Hepatocyte (in vitro differentiated cells): ENCODE results near the gene BORCS6. TPM values are rescaled to one million over a fixed set of nuclear protein-coding genes. Genes with fewer than 3 reads are reported as not detected.

ENCODE experiments used
- DNase-seq: peaks from one replicate; pipeline ENCODE4 v3.0.0-alpha.2; 2016; ENCODE audit warnings: low spot score
- H2AFZ ChIP-seq: fragments of 200-600 bp; sonication (generic); 2 replicates; pipeline ENCODE4 v1.6.0; 2016; ENCODE audit warnings: antibody characterized with exemption, mild to moderate bottlenecking
- H3K27ac ChIP-seq: fragments of 200-600 bp; sonication (generic); 2 replicates; pipeline ENCODE4 v1.5.1; 2016; ENCODE audit warnings: mild to moderate bottlenecking
- H3K27me3 ChIP-seq: fragments of 200-600 bp; sonication (generic); 2 replicates; pipeline ENCODE4 v1.6.1; 2016
- H3K36me3 ChIP-seq: fragments of 200-600 bp; sonication (generic); replicated peaks from 2 replicates; pipeline ENCODE4 v1.5.1; 2016; ENCODE audit warnings: low read depth; ENCODE audit not compliant: insufficient read depth
- H3K4me1 ChIP-seq: fragments of 200-600 bp; sonication (generic); 2 replicates; pipeline ENCODE4 v1.5.1; 2016; ENCODE audit warnings: mild to moderate bottlenecking, moderate library complexity; ENCODE audit not compliant: insufficient read depth
- H3K4me2 ChIP-seq: fragments of 200-600 bp; sonication (generic); 2 replicates; pipeline ENCODE4 v1.6.0; 2016
- H3K4me3 ChIP-seq: fragments of 200-600 bp; sonication (generic); 2 replicates; pipeline ENCODE4 v1.5.1; 2016; ENCODE audit warnings: mild to moderate bottlenecking
- H3K79me2 ChIP-seq: fragments of 200-600 bp; sonication (generic); 2 replicates; pipeline ENCODE4 v1.6.0; 2017; ENCODE audit warnings: mild to moderate bottlenecking
- H3K9me2 ChIP-seq: fragments of 200-600 bp; sonication (generic); replicated peaks from 2 replicates; pipeline ENCODE4 v1.6.0; 2017; ENCODE audit warnings: mild to moderate bottlenecking; ENCODE audit not compliant: insufficient read depth
- H3K9me3 ChIP-seq: fragments of 200-600 bp; sonication (generic); 2 replicates; pipeline ENCODE4 v1.5.1; 2016; ENCODE audit warnings: low read depth, mild to moderate bottlenecking
- H4K20me1 ChIP-seq: fragments of 200-600 bp; sonication (generic); 2 replicates; pipeline ENCODE4 v1.6.0; 2016; ENCODE audit warnings: mild to moderate bottlenecking; ENCODE audit not compliant: insufficient read depth, poor library complexity, severe bottlenecking
- CTCF ChIP-seq: fragments of 200-600 bp; sonication (generic); IDR thresholded peaks from 2 replicates; pipeline ENCODE4 v1.5.1; 2016; ENCODE audit warnings: antibody characterized with exemption, mild to moderate bottlenecking; ENCODE audit not compliant: poor library complexity
- EZH2 ChIP-seq: fragments of 200-600 bp; sonication (generic); IDR thresholded peaks from 2 replicates; pipeline ENCODE4 v1.6.1; 2016; ENCODE audit warnings: antibody characterized with exemption, mild to moderate bottlenecking, borderline replicate concordance
- EZH2phosphoT487 ChIP-seq: fragments of 200-600 bp; sonication (generic); IDR thresholded peaks from one replicate; pipeline ENCODE4 v1.6.1; 2018; ENCODE audit warnings: antibody characterized with exemption, mild to moderate bottlenecking, low read depth, moderate library complexity; ENCODE audit not compliant: unreplicated experiment, severe bottlenecking
- WGBS: methylation state at CpG from one replicate; pipeline ENCODE4 v1.1.6; 2016; ENCODE audit warnings: low lambda C conversion rate; ENCODE audit errors: missing lambda C conversion rate; 5-methylcytosine and 5-hydroxymethylcytosine counted together
- polyA plus RNA-seq: library from polyadenylated mRNA; unstranded; fragments of >200 nt; fragmentation: Nextera tagmentation; extraction: Ambion mirVana; gene quantifications from 2 replicates; pipeline ENCODE4 v1.2.1, GENCODE V29; 2016
- total RNA-seq: library from RNA; depleted of rRNA; stranded (reverse); fragments of >200 nt; gene quantifications from 2 replicates; pipeline ENCODE4 v1.2.3, GENCODE V29; 2014

Gene BORCS6
- total and polyA plus RNA-seq, 2 experiments from 2014 or later = 9.4 to 10.2 TPM

GRCh38 chr17:8224891-8225812, 35.2 kb upstream of the BORCS6 start:
- Histone ChIP-seq H3K36me3 (no peaks in the 10 kb centered on the region), H3K79me2 (no peaks in the 10 kb centered on the region), H3K27ac (no peak overlapping the region), H3K4me2 (no peak overlapping the region), H3K9me3 (no peaks in the 10 kb centered on the region), H3K4me1 (peaks cover 13% of the 10 kb centered on the region), H3K27me3 (no peaks in the 10 kb centered on the region), H3K9me2 (no peaks in the 10 kb centered on the region), H2AFZ (no peak overlapping the region), H4K20me1 (no peaks in the 10 kb centered on the region), H3K4me3 (no peak overlapping the region)
- 95% methylated on average over 26 of the region's 26 CpGs for WGBS
- TF ChIP-seq CTCF (no peak), EZH2 (no peak), EZH2phosphoT487 (no peak)
- no peak for DNase-seq

- Histone ChIP-seq H3K9me3 (no peaks in the 10 kb centered on the region), H3K36me3 (no peaks in the 10 kb centered on the region), H3K4me1 (peaks cover 13% of the 10 kb centered on the region), H3K27me3 (no peaks in the 10 kb centered on the region), H3K9me2 (no peaks in the 10 kb centered on the region), H3K27ac (peak overlapping the region; percentile 96), H4K20me1 (no peaks in the 10 kb centered on the region), H3K79me2 (no peaks in the 10 kb centered on the region), H3K4me2 (peak overlapping the region; percentile 86), H2AFZ (peak overlapping the region; percentile 42), H3K4me3 (peak overlapping the region; percentile 61)
- TF ChIP-seq EZH2phosphoT487 (no peak), CTCF (peak; percentile 26)
- peak; percentile 78 for DNase-seq
- WGBS = 5% methylated on average over 27 of the region's 27 CpGs
Observed at GRCh38 chr17:8223356-8224126, 33.6 kb upstream of the BORCS6 start.

GRCh38 chr17:8222630-8223355, 32.8 kb upstream of the BORCS6 start:
- Histone ChIP-seq H3K27ac (peak overlapping the region; percentile 96), H3K4me1 (peaks cover 13% of the 10 kb centered on the region), H4K20me1 (no peaks in the 10 kb centered on the region), H3K9me3 (no peaks in the 10 kb centered on the region), H3K4me3 (peak overlapping the region; percentile 61), H3K79me2 (no peaks in the 10 kb centered on the region), H3K9me2 (no peaks in the 10 kb centered on the region), H3K36me3 (no peaks in the 10 kb centered on the region), H3K4me2 (peak overlapping the region; percentile 86), H2AFZ (peak overlapping the region; percentile 42), H3K27me3 (no peaks in the 10 kb centered on the region)
- TF ChIP-seq EZH2 (no peak), CTCF (no peak), EZH2phosphoT487 (no peak)
- peak; percentile 95 for DNase-seq
- under 1% methylated on average over 49 of the region's 49 CpGs for WGBS
